ENCODE results near the gene CXCL17.
A peak's percentile ranks its signal among the peaks of the same experiment; 100 is the strongest.

The CXCL17 gene

GRCh38 chr19:42445948-42446347, 3.2 kb upstream of the CXCL17 start:
- DNase-seq (ENCODE audit: extremely low read depth, low read depth) = no peak
- no peak for TF ChIP-seq CTCF (IDR thresholded peaks at IDR 0.05; ENCODE audit: low read depth, low read length)

DNA sequence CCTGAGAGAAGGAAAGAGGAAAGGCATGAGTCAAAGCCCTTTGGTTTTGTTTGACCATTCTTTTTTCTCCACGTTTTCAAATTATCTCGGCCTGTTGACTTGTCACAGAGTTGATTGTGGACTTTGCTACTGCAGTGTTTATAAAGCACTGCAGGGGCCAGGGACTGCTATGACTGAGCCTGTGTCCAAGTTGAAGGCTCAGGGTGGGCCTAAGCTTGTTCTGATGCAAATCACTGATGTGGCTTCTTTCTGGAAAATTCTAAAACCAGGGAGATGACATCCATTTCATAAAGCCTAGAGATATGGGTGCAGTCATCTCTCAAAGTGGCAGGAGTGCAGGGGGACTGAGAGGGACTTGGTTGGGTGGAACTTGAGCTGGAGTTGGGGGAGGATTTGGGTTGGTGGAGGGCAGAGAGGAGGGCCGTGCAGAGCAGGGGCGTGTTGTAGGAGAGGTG, 1.2 kb upstream of the CXCL17 start:
- TF ChIP-seq CTCF (IDR thresholded peaks at IDR 0.05; ENCODE audit: low read depth, low read length) = no peak
- no peak for DNase-seq (ENCODE audit: extremely low read depth, low read depth)

GRCh38 chr19:42441049-42441445, 1.7 kb downstream of the CXCL17 start:
- no peak for DNase-seq (ENCODE audit: extremely low read depth, low read depth)
- TF ChIP-seq CTCF (IDR thresholded peaks at IDR 0.05; ENCODE audit: low read depth, low read length) = no peak

- no peak for DNase-seq (ENCODE audit: extremely low read depth, low read depth)
- TF ChIP-seq CTCF (IDR thresholded peaks at IDR 0.05; ENCODE audit: low read depth, low read length) = peak; percentile 92
These were observed 2.2 kb downstream of the CXCL17 start for GRCh38 chr19:42440357-42441048.

DNA sequence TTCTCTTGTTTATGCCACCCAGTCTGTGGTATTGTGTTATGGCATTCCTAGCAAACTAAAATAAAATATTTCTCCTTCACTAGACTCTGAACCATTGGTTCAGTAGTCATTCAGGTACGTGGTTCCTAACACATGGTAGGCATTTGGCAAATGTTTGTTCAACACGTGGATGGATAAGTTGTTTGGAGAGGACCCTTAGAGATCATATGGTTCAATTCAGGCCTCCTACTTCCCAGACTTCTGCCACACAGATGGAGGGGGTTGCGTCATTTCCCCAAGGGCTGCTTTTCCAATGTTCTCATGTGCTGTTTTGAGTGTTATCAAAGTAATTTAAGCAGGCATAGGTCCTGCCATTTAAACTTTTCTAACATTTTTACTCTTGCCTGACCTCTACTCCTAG, 6.7 kb downstream of the CXCL17 start:
- no peak for DNase-seq (ENCODE audit: extremely low read depth, low read depth)
- TF ChIP-seq CTCF (IDR thresholded peaks at IDR 0.05; ENCODE audit: low read depth, low read length) = no peak

DNA sequence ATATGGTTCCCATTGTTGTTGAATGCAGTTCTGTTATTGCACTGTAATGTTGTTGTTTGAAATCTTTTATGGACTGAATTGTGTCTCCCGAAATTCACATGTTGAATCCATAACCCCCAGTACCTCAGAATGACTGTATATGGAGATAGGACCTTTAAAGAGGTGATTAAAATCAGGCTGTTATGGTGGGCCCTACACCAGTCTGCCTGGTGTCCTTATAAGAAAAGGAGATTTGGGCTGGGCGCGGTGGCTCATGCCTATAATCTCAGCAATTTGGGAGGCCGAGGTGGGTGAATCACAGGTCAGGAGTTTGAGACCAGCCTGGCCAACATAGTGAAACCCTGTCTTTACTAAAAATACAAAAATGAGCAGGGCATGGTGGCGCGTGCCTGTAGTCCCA, 7.4 kb downstream of the CXCL17 start:
- TF ChIP-seq CTCF (IDR thresholded peaks at IDR 0.05; ENCODE audit: low read depth, low read length) = no peak
- no peak for DNase-seq (ENCODE audit: extremely low read depth, low read depth)

DNA sequence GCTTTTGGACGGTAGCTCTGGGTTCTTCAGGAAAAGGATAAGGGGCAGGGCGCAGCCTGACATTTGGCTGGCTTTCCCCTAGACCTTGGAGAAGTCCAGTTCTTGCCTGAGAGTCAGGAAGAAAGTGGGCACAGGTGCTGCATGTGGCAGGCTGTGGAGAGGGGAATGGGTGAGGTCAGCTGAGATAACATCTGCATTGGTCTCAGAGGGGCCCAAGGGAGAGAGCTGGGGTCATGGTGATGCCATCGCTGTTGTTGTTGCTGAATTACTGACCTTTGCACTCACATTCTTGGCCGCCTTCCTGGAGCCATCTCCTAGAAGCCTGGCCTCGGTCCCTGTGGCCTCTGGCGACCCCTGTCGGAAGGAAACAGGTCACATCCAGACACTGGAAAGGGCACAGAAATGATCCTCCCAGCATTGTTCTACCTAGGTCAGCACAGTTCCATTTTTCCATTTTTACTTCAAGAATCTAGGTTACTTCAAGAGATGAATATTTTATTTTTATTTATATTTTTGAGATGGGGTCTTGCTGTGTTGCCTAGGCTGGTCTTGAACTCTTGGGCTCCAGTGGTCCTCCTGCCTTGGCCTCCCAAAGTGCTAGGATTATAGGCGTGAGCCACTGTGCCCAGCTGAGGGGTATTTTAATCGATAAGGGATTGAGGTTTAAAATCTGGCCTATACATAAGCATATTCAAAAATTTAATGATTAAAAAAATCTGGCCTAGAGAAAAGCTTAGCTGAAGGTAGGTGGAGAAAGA, 9.1 kb downstream of the CXCL17 start:
- peak; percentile 53 for TF ChIP-seq CTCF (IDR thresholded peaks at IDR 0.05; ENCODE audit: low read depth, low read length)
- no peak for DNase-seq (ENCODE audit: extremely low read depth, low read depth)

All from AG09319 (cell line).